Panc1 (cell line): ENCODE measurements around the gene PROM1. TPM values are rescaled to one million over a fixed set of nuclear protein-coding genes. Genes with fewer than 3 reads are reported as not detected.

Source experiments
- ATAC-seq: fragments of 200-7000 bp; cut with Tn5 transposase; 2 replicates; pipeline ENCODE4 v1.9.1; 2020; ENCODE audit warnings: mild to moderate bottlenecking, moderate library complexity
- Bru-seq: library from RNA; stranded (reverse); fragments of 400-500 nt; gene quantifications from one replicate; lab custom pipeline; 2021; lab: Mats Ljungman, UMichigan
- BruChase-seq, 2 experiments: library from RNA; stranded (reverse); fragments of 400-500 nt; gene quantifications; one replicate each; lab custom pipeline; 2021; lab: Mats Ljungman, UMichigan
- BruUV-seq: library from RNA; stranded (reverse); fragments of 400-500 nt; replicated peaks from 2 replicates; lab custom pipeline; 2021; lab: Mats Ljungman, UMichigan
- CTCF ChIA-PET: fragments of 300-600 bp; sonication (Branson Sonifier 250); formaldehyde crosslinking; loops from one replicate; lab custom pipeline; 2022; ENCODE audit warnings: antibody characterized with exemption; lab: Charles Lee
- POLR2A ChIA-PET: fragments of 300-600 bp; sonication (Branson Sonifier 250); formaldehyde crosslinking; loops from one replicate; lab custom pipeline; 2022; ENCODE audit warnings: antibody characterized with exemption; lab: Charles Lee
- DNase-seq: peaks from one replicate; pipeline ENCODE4 v3.0.0-alpha.2; 2010; ENCODE audit warnings: low read depth, low spot score
- H3K27ac ChIP-seq: 2 replicates; pipeline ENCODE4 v1.5.1; 2011; ENCODE audit warnings: mild to moderate bottlenecking, low read length, inconsistent platforms
- H3K27me3 ChIP-seq: fragments of 200-500 bp; sonication (Bioruptor generic); 2 replicates; pipeline ENCODE4 v1.6.0; 2014; ENCODE audit warnings: low read length, inconsistent platforms; ENCODE audit not compliant: control insufficient read depth, insufficient read depth
- H3K36me3 ChIP-seq: fragments of 200-500 bp; sonication (Bioruptor generic); 2 replicates; pipeline ENCODE4 v1.5.1; 2014; ENCODE audit warnings: inconsistent platforms, mild to moderate bottlenecking, low read length, moderate library complexity; ENCODE audit not compliant: control insufficient read depth, insufficient read depth
- H3K4me1 ChIP-seq: 2 replicates; pipeline ENCODE4 v1.5.1; 2011; ENCODE audit warnings: inconsistent platforms, mild to moderate bottlenecking, low read length, moderate library complexity; ENCODE audit not compliant: control insufficient read depth, insufficient read depth
- H3K4me3 ChIP-seq, 2 experiments: 2 replicates each; pipeline ENCODE4 v1.5.1; 2011 to 2012; ENCODE audit warnings: low read depth in 2 of 2, low read length in 2 of 2, mild to moderate bottlenecking in 2 of 2, inconsistent platforms in 1 of 2, moderate library complexity in 1 of 2
- H3K9me3 ChIP-seq: fragments of 200-500 bp; sonication (Bioruptor generic); 2 replicates; pipeline ENCODE4 v1.5.1; 2014; ENCODE audit warnings: low read depth, mild to moderate bottlenecking, inconsistent platforms, low read length, moderate library complexity; ENCODE audit not compliant: control insufficient read depth, insufficient read depth
- POLR2AphosphoS5 ChIP-seq: IDR thresholded peaks from 2 replicates; pipeline ENCODE4 v1.6.1; 2012; ENCODE audit warnings: mild to moderate bottlenecking, low read depth, low read length, moderate library complexity
- REST ChIP-seq, 2 experiments: IDR thresholded peaks; 2 replicates each; pipeline ENCODE4 v1.6.1; 2011 to 2012; ENCODE audit warnings: low read depth in 2 of 2, control low read depth in 1 of 2, low read length in 1 of 2, mild to moderate bottlenecking in 1 of 2, moderate library complexity in 1 of 2; ENCODE audit not compliant: insufficient read depth in 1 of 2
- SIN3A ChIP-seq: IDR thresholded peaks from 2 replicates; pipeline ENCODE4 v1.6.1; 2012; ENCODE audit warnings: low read depth, mild to moderate bottlenecking, low read length, moderate library complexity, borderline replicate concordance; ENCODE audit not compliant: insufficient read depth
- TCF7L2 ChIP-seq: IDR thresholded peaks from 2 replicates; pipeline ENCODE4 v1.6.1; 2011; ENCODE audit warnings: mild to moderate bottlenecking, low read depth, low read length, inconsistent platforms
- in situ Hi-C: cut with HindIII; loops from 2 replicates; pipeline ENCODE4 v1.10.0; 2016; ENCODE audit warnings: low sequenced_read_pairs, low pct_unique_long_range_greater_than_20kb
- intact Hi-C: fragments of 100-400 bp; cut with micrococcal nuclease; formaldehyde crosslinking; loops from one replicate; pipeline ENCODE4 v1.10.0; 2022; ENCODE audit not compliant: unreplicated experiment
- long read RNA-seq: library from polyadenylated mRNA; unstranded; transcript quantifications from one replicate; pipeline ENCODE4 v2.0.0, GENCODE V29; 2021; ENCODE audit not compliant: unreplicated experiment
- polyA plus RNA-seq: library from polyadenylated mRNA; unstranded; fragments of >200 nt; gene quantifications from one replicate; pipeline ENCODE4 v1.2.1, GENCODE V29; 2012; ENCODE audit warnings: missing spikeins; ENCODE audit not compliant: insufficient read length
- total RNA-seq: library from RNA; stranded (reverse); gene quantifications from one replicate; pipeline ENCODE4 v1.2.1, GENCODE V29; 2021; ENCODE audit not compliant: unreplicated experiment
- TF ChIP-seq, protein P1 (sequence below): fragments of 450-650 bp; IDR thresholded peaks from 2 replicates; pipeline ENCODE4 v1.5.1; 2017; ENCODE audit warnings: mild to moderate bottlenecking

The PROM1 gene, protein sequence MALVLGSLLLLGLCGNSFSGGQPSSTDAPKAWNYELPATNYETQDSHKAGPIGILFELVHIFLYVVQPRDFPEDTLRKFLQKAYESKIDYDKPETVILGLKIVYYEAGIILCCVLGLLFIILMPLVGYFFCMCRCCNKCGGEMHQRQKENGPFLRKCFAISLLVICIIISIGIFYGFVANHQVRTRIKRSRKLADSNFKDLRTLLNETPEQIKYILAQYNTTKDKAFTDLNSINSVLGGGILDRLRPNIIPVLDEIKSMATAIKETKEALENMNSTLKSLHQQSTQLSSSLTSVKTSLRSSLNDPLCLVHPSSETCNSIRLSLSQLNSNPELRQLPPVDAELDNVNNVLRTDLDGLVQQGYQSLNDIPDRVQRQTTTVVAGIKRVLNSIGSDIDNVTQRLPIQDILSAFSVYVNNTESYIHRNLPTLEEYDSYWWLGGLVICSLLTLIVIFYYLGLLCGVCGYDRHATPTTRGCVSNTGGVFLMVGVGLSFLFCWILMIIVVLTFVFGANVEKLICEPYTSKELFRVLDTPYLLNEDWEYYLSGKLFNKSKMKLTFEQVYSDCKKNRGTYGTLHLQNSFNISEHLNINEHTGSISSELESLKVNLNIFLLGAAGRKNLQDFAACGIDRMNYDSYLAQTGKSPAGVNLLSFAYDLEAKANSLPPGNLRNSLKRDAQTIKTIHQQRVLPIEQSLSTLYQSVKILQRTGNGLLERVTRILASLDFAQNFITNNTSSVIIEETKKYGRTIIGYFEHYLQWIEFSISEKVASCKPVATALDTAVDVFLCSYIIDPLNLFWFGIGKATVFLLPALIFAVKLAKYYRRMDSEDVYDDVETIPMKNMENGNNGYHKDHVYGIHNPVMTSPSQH
- 0.18 TPM for total RNA-seq
- polyA plus RNA-seq: not detected
- Bru-seq, nascent RNA: percentile 3 among the genes with signal in this experiment
- percentile 4 among the genes with signal in this experiment for BruChase-seq, experiment 1, labeled RNA remaining after a 2-hour chase
- BruChase-seq, experiment 2, labeled RNA remaining after a 6-hour chase: percentile 6 among the genes with signal in this experiment
- long read RNA-seq: 0 reads

- intact Hi-C loops (no loop called here), in situ Hi-C loops (no loop called here)
- TF ChIP-seq, protein P1, sequence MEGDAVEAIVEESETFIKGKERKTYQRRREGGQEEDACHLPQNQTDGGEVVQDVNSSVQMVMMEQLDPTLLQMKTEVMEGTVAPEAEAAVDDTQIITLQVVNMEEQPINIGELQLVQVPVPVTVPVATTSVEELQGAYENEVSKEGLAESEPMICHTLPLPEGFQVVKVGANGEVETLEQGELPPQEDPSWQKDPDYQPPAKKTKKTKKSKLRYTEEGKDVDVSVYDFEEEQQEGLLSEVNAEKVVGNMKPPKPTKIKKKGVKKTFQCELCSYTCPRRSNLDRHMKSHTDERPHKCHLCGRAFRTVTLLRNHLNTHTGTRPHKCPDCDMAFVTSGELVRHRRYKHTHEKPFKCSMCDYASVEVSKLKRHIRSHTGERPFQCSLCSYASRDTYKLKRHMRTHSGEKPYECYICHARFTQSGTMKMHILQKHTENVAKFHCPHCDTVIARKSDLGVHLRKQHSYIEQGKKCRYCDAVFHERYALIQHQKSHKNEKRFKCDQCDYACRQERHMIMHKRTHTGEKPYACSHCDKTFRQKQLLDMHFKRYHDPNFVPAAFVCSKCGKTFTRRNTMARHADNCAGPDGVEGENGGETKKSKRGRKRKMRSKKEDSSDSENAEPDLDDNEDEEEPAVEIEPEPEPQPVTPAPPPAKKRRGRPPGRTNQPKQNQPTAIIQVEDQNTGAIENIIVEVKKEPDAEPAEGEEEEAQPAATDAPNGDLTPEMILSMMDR: no peak
- TF ChIP-seq TCF7L2 (no peak), POLR2AphosphoS5 (no peak)
- POLR2A ChIA-PET: no interaction called here
- H3K4me3 ChIP-seq: peak within 1 kb of the TSS; percentile 12 to 31; a peak in 3 of 4 replicates
- ATAC-seq (peak; percentile 79), DNase-seq (no peak)
- no peaks in the 10 kb centered on the region for H3K4me1 ChIP-seq
- CTCF ChIA-PET: no interaction called here
- no peaks in the 10 kb centered on the region for H3K36me3 ChIP-seq
- H3K27me3 ChIP-seq: peaks cover 15% of the 10 kb centered on the region
- no peaks in the 10 kb centered on the region for H3K9me3 ChIP-seq
- no TSS peak for BruUV-seq
- no peak within 1 kb of the TSS for H3K27ac ChIP-seq
Observed at GRCh38 chr4:16083241-16084191, at the start of gene PROM1. TSS of gene PROM1 (minus strand) at chr4:16084023. CDS start at chr4:16075906, 8,117 bp downstream.

GRCh38 chr4:16133406-16133805, 49.6 kb upstream of the PROM1 start:
- TF ChIP-seq SIN3A (no peak), POLR2AphosphoS5 (no peak), REST (IDR thresholded peaks at IDR 0.05; ENCODE audit: insufficient read depth in 1 of 2, low read depth in 2 of 2, low read length in 1 of 2) (no peak), TCF7L2 (no peak)
- TF ChIP-seq, protein P1: no peak
- Histone ChIP-seq H3K27me3 (no peaks in the 10 kb centered on the region), H3K9me3 (no peaks in the 10 kb centered on the region), H3K36me3 (no peaks in the 10 kb centered on the region), H3K27ac (no peak overlapping the region), H3K4me3 (no peak overlapping the region), H3K4me1 (no peaks in the 10 kb centered on the region)
- ChIA-PET POLR2A (no interaction called here), CTCF (no interaction called here)
- in situ Hi-C loops (no loop called here), intact Hi-C loops (no loop called here)
- no peak for ATAC-seq
- no peak for DNase-seq
- BruUV-seq: no TSS peak
